Osteoblast (primary cell): ENCODE results near the gene FAM81A. TPM values are rescaled to one million over a fixed set of nuclear protein-coding genes. Genes with fewer than 3 reads are reported as not detected.
A peak's percentile ranks its signal among the peaks of the same experiment; 100 is the strongest.

Source experiments
- DNase-seq: peaks from one replicate; pipeline ENCODE4 v3.0.0; 2011; ENCODE audit warnings: low spot score, mixed read lengths; ENCODE audit not compliant: insufficient read length; ENCODE audit errors: missing footprints
- H2AFZ ChIP-seq: 2 replicates; pipeline ENCODE4 v1.6.0; 2011; ENCODE audit warnings: mild to moderate bottlenecking, low read length
- H3K27ac ChIP-seq: 2 replicates; pipeline ENCODE4 v1.5.1; 2011; ENCODE audit warnings: mild to moderate bottlenecking, low read depth, low read length, moderate library complexity
- H3K27me3 ChIP-seq: 2 replicates; pipeline ENCODE4 v1.6.0; 2012; ENCODE audit warnings: mild to moderate bottlenecking, control low read depth, inconsistent platforms, low read length, moderate library complexity; ENCODE audit not compliant: insufficient read depth
- H3K36me3 ChIP-seq: 2 replicates; pipeline ENCODE4 v1.5.1; 2011; ENCODE audit warnings: mild to moderate bottlenecking, low read length, control low read depth, moderate library complexity; ENCODE audit not compliant: insufficient read depth
- H3K4me1 ChIP-seq: 2 replicates; pipeline ENCODE4 v1.5.1; 2011; ENCODE audit warnings: mild to moderate bottlenecking, low read length, control low read depth, moderate library complexity; ENCODE audit not compliant: insufficient read depth
- H3K4me2 ChIP-seq: 2 replicates; pipeline ENCODE4 v1.6.0; 2011; ENCODE audit warnings: mild to moderate bottlenecking, low read length; ENCODE audit not compliant: insufficient read depth
- H3K4me3 ChIP-seq: fragments of 200-600 bp; sonication (generic); 3 replicates; pipeline ENCODE4 v1.5.1; 2012; ENCODE audit warnings: mild to moderate bottlenecking, low read length, inconsistent platforms; ENCODE audit not compliant: insufficient read depth
- H3K79me2 ChIP-seq: 2 replicates; pipeline ENCODE4 v1.6.0; 2012; ENCODE audit warnings: mild to moderate bottlenecking, low read length, control low read depth, inconsistent platforms; ENCODE audit not compliant: insufficient read depth
- H3K9me3 ChIP-seq: 2 replicates; pipeline ENCODE4 v1.5.1; 2011; ENCODE audit warnings: low read depth, low read length, control low read depth
- H4K20me1 ChIP-seq: 2 replicates; pipeline ENCODE4 v1.6.0; 2012; ENCODE audit warnings: mild to moderate bottlenecking, low read length, control low read depth; ENCODE audit not compliant: insufficient read depth
- total RNA-seq: library from RNA; depleted of rRNA; stranded (reverse); fragments of >200 nt; gene quantifications from 2 replicates; pipeline ENCODE4 v1.2.3, GENCODE V29; 2012
- TF ChIP-seq, protein P1 (sequence below): IDR thresholded peaks from 2 replicates; pipeline ENCODE4 v1.5.1; 2011; ENCODE audit warnings: mild to moderate bottlenecking, low read depth, low read length, moderate library complexity; ENCODE audit errors: extremely low read depth

Gene FAM81A
- 0.29 and 0.72 TPM in 2 replicates for total RNA-seq

DNA sequence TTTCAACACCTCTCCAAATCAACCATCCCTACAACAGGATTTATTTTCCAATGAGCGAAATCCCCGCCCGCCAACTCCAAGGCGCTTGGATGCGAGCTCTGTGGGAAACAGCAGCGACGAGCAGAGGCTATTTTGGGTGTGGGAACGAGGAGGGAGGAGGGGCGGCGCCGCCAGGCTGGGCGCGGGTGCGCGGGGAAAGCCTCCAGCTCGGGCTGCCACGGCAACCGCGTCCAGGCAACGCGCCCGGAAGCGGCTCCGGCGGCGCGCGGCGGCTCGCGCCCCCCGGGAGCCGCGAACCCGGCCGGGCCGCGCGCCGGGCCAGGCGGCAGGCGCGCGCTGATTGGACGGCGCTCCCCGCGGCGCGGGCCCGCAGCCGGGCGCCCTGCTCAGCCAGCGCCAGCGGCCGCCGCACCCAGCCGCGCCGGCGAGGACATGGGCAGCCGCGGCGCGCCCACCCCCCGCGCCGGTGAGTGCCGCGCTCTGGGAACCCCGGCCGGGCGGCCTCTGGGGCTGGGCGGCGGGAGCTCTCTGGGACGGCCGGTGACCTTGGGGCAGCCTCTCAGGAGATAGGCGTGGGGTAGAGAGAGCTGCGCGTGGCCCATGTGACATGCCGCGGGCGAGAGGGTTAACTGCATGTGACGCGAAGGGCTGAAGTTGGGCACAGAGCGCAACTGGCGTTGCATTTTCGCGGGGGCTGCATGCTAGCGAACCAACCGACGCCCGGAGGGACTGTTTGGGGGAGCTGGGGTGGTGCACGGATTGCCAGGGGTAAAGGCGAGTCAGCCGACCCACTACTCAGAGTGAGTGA lies at the start of gene FAM81A:
Gene FAM81A (plus strand): TSS at position 370 of the 808 bp plus-strand sequence. CDS start 20,441 bp downstream, outside the sequence.
- H3K4me1 ChIP-seq: peaks cover 7% of the 10 kb centered on the region
- H3K27ac ChIP-seq: no peak within 1 kb of the TSS
- H4K20me1 ChIP-seq: no peaks in the 10 kb centered on the region
- H3K79me2 ChIP-seq: no peaks in the 10 kb centered on the region
- no peaks in the 10 kb centered on the region for H3K9me3 ChIP-seq
- peak within 1 kb of the TSS; percentile 82 for H3K4me2 ChIP-seq
- peak; percentile 97 for DNase-seq
- H2AFZ ChIP-seq: peak within 1 kb of the TSS; percentile 51
- H3K4me3 ChIP-seq: peak within 1 kb of the TSS; percentile 65
- no peaks in the 10 kb centered on the region for H3K36me3 ChIP-seq
- TF ChIP-seq, protein P1, sequence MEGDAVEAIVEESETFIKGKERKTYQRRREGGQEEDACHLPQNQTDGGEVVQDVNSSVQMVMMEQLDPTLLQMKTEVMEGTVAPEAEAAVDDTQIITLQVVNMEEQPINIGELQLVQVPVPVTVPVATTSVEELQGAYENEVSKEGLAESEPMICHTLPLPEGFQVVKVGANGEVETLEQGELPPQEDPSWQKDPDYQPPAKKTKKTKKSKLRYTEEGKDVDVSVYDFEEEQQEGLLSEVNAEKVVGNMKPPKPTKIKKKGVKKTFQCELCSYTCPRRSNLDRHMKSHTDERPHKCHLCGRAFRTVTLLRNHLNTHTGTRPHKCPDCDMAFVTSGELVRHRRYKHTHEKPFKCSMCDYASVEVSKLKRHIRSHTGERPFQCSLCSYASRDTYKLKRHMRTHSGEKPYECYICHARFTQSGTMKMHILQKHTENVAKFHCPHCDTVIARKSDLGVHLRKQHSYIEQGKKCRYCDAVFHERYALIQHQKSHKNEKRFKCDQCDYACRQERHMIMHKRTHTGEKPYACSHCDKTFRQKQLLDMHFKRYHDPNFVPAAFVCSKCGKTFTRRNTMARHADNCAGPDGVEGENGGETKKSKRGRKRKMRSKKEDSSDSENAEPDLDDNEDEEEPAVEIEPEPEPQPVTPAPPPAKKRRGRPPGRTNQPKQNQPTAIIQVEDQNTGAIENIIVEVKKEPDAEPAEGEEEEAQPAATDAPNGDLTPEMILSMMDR: no peak
- H3K27me3 ChIP-seq: peaks cover 42% of the 10 kb centered on the region

DNA sequence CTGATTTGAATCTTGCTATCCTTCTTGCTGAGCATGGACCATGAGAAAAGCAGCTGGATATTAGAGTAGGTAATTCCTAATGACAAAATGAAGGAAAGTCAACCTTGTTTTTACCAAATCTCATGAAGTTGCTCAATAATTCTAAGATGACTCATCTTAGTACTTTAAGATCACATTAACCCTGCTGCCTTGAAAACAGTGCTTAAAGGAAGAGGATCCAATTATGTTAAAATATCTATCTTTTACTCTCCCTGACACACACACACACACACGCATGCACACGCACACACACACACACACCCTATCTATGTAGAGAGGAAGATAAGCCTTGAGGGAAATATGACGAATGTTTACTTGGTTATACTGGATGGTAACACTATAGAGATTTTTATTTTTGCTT lies 49.3 kb upstream of the FAM81A start:
- no peak for DNase-seq
- no peak overlapping the region for H3K27ac ChIP-seq
- no peaks in the 10 kb centered on the region for H3K9me3 ChIP-seq
- no peaks in the 10 kb centered on the region for H3K79me2 ChIP-seq
- peaks cover 3% of the 10 kb centered on the region for H3K4me1 ChIP-seq
- TF ChIP-seq, protein P1: no peak
- no peak overlapping the region for H2AFZ ChIP-seq
- no peaks in the 10 kb centered on the region for H3K36me3 ChIP-seq
- H3K4me2 ChIP-seq: no peak overlapping the region
- no peaks in the 10 kb centered on the region for H4K20me1 ChIP-seq
- H3K27me3 ChIP-seq: no peaks in the 10 kb centered on the region
- no peak overlapping the region for H3K4me3 ChIP-seq

DNA sequence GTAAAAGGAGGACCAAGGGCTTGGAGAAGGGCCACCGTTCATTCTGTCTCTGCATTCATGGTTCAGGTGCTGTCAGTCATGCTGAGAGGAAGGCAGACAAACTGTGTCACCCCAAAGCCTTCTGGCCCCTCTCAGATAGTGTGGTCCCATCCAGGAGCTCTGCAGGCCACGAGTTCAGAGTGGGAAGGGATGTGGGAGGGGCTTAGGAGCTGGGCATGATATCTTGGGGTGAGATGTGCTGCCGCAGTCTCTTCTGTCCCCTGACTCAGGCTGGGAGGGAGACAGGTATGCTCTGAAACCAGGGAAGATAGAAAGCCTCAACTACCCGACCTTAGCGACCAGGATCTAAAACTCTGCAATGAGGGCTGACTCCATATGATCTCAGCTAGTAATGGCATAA lies 45.7 kb upstream of the FAM81A start:
- Histone ChIP-seq H3K27me3 (no peaks in the 10 kb centered on the region), H3K79me2 (no peaks in the 10 kb centered on the region), H4K20me1 (no peaks in the 10 kb centered on the region), H3K4me2 (no peak overlapping the region), H2AFZ (no peak overlapping the region), H3K9me3 (no peaks in the 10 kb centered on the region), H3K4me1 (peaks cover 3% of the 10 kb centered on the region), H3K27ac (no peak overlapping the region), H3K36me3 (no peaks in the 10 kb centered on the region), H3K4me3 (no peak overlapping the region)
- TF ChIP-seq, protein P1: no peak
- DNase-seq: no peak

DNA sequence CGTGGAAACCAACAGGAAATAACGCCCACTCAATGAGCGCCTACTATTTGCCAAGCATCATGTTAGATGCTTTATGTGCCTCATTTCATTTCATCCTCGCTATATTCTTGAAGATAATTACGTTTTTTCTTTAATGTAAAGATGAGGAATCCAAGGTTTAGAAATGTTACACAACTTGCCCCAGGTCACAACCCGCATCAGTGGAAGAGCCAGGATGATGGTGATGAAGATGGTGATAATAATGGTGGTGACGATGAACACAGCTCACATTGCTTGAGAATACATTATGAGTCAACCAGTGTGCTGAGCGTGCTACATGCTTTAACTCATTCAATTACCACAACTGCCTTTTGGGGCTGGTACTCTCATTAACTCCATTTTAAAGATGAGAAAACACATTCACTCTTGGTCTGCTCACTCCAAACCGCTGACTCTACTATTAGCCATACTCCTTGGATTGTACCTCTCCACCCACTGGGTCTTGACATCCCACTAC lies 43.8 kb upstream of the FAM81A start:
- no peak overlapping the region for H3K4me2 ChIP-seq
- H3K9me3 ChIP-seq: no peaks in the 10 kb centered on the region
- no peaks in the 10 kb centered on the region for H4K20me1 ChIP-seq
- H3K27me3 ChIP-seq: no peaks in the 10 kb centered on the region
- no peak overlapping the region for H3K4me3 ChIP-seq
- no peaks in the 10 kb centered on the region for H3K36me3 ChIP-seq
- H3K27ac ChIP-seq: no peak overlapping the region
- H3K4me1 ChIP-seq: no peaks in the 10 kb centered on the region
- TF ChIP-seq, protein P1: no peak
- H3K79me2 ChIP-seq: no peaks in the 10 kb centered on the region
- no peak for DNase-seq
- no peak overlapping the region for H2AFZ ChIP-seq
